KOPT-K1 (cell line): Measurements from ENCODE around the gene ANO7.

Source experiments
- H3K27ac ChIP-seq: fragments of 200-600 bp; sonication (generic); 2 replicates; pipeline ENCODE4 v1.5.1; 2016; ENCODE audit warnings: antibody characterized with exemption, mild to moderate bottlenecking, low read depth, low read length; ENCODE audit not compliant: poor library complexity, severe bottlenecking
- H3K36me3 ChIP-seq: fragments of 200-600 bp; sonication (generic); 2 replicates; pipeline ENCODE4 v1.5.1; 2017; ENCODE audit warnings: antibody characterized with exemption, mild to moderate bottlenecking, low read length, moderate library complexity; ENCODE audit not compliant: insufficient read depth
- H3K9me3 ChIP-seq: fragments of 200-600 bp; sonication (generic); 2 replicates; pipeline ENCODE4 v1.5.1; 2017; ENCODE audit warnings: antibody characterized with exemption, low read length, mild to moderate bottlenecking; ENCODE audit not compliant: insufficient read depth, poor library complexity, severe bottlenecking

Gene ANO7

DNA sequence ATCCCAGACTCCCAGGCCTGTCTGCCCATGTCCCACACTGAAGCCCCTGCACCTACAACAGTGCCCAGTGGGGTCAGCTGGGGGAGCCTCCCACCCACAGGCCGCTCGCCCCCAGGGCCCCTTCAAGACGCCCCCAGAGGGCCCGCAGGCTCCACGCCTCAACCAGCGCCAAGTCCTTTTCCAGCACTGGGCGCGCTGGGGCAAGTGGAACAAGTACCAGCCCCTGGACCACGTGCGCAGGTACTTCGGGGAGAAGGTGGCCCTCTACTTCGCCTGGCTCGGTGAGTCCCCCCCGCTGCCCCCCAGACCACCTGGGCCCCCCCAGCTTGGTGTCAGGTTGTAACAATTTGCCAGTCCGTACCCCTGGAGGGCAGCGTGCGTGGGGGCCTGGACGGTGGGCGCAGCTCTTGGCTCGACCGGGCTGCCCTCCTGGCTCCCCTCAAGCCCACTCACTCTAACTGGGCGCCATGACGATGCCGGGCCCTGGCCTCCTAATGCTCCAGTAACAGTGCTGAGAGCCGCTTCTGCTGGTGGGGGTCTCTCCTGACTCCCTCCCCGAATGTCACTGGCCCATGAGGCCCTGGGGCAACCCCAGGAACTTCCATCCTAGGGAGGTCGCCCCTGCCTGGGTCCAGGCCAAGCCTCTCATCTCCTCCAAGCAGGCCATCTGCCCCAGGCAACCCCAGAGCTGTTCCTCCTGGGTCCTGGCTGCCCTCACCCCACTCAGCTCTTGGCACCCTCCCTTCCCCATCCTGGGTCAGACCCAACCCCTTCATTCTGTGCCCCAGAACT is 14.9 kb downstream of the ANO7 start:
- Histone ChIP-seq H3K9me3 (no peaks in the 10 kb centered on the region), H3K36me3 (no peaks in the 10 kb centered on the region), H3K27ac (no peak overlapping the region)

- Histone ChIP-seq H3K9me3 (no peaks in the 10 kb centered on the region), H3K27ac (no peak overlapping the region), H3K36me3 (no peaks in the 10 kb centered on the region)
Observed at GRCh38 chr2:241204010-241204384, 15.5 kb downstream of the ANO7 start.

- no peak overlapping the region for H3K27ac ChIP-seq
- H3K9me3 ChIP-seq, result no peaks in the 10 kb centered on the region
- no peaks in the 10 kb centered on the region for H3K36me3 ChIP-seq
Observed at GRCh38 chr2:241204490-241204889, 16.0 kb downstream of the ANO7 start.

GRCh38 chr2:241205086-241205485 is 16.6 kb downstream of the ANO7 start:
- Histone ChIP-seq H3K9me3 (no peaks in the 10 kb centered on the region), H3K27ac (no peak overlapping the region)

GRCh38 chr2:241207151-241207550 is 18.7 kb downstream of the ANO7 start:
- Histone ChIP-seq H3K9me3 (no peaks in the 10 kb centered on the region), H3K36me3 (no peaks in the 10 kb centered on the region), H3K27ac (no peak overlapping the region)

More at GRCh38 chr2:241205086-241205485, 16.6 kb downstream of the ANO7 start:
- H3K36me3 ChIP-seq, result no peaks in the 10 kb centered on the region

- Histone ChIP-seq H3K36me3 (no peaks in the 10 kb centered on the region), H3K9me3 (no peaks in the 10 kb centered on the region), H3K27ac (no peak overlapping the region)
Observed at GRCh38 chr2:241207641-241208040, 19.2 kb downstream of the ANO7 start.

DNA sequence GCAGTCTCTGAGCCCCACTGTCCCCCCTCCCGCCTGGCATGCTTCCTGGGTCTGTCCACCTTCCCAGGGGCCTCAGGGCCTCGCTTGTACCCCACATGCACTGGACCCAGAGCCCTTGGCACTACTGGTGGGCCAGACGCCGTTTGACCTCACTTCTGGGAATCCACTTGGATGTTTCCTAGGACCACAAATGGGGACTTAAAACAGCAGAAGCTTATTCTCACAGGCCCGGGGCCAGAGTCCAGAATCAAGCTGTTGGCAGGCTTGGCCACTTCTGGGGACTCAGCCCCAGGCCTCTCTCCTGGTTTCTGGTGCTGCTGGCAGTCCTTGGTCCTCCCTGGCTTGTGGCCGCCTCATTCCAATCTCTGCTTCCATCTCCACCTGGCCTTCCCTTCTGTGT is 19.6 kb downstream of the ANO7 start:
- H3K36me3 ChIP-seq, result no peaks in the 10 kb centered on the region
- H3K27ac ChIP-seq, result no peak overlapping the region
- no peaks in the 10 kb centered on the region for H3K9me3 ChIP-seq

- H3K9me3 ChIP-seq, result no peaks in the 10 kb centered on the region
- H3K27ac ChIP-seq, result no peak overlapping the region
- H3K36me3 ChIP-seq, result no peaks in the 10 kb centered on the region
Observed at GRCh38 chr2:241209271-241209670, 20.8 kb downstream of the ANO7 start.

DNA sequence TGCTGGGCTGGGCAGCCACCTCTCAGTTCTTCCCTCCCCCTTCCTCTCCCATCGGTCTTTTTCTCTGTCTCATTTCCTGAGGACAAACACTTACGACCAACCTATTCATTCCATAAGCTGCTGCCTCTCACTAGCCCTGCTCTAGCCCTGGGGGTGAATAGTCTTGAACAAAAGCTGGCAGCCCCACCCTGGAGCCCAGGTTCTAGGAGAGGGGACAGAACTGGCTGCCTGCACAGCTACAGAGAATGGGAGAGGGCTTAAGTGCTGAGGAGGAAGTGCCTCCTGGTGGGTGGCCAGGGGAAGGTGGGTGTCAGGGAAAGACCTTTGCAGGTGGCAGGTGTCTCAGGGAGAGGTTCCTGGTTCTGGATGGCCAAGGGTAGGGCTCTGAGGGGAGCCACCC is 22.8 kb downstream of the ANO7 start:
- no peaks in the 10 kb centered on the region for H3K9me3 ChIP-seq
- H3K27ac ChIP-seq, result no peak overlapping the region
- no peaks in the 10 kb centered on the region for H3K36me3 ChIP-seq

DNA sequence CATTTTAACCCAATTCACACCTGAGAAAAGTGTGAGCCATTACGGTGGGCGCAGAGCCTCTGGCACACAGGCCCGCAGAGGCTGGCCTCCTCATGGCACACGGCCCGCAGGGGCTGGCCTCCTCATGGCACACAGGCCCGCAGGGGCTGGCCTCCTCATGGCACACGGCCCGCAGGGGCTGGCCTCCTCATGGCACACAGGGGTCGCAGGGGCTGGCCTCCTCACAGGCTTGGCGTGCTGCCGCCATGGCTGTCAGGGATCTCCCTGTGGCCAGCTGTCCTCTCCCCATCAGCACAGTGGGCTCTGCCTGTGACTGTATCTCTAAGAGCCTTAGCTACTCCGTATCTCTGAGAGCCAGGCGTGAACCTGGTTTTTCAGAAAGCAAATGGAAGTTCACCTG is 24.6 kb downstream of the ANO7 start:
- Histone ChIP-seq H3K27ac (no peak overlapping the region), H3K36me3 (no peaks in the 10 kb centered on the region), H3K9me3 (no peaks in the 10 kb centered on the region)

- Histone ChIP-seq H3K9me3 (no peaks in the 10 kb centered on the region), H3K27ac (no peak overlapping the region), H3K36me3 (no peaks in the 10 kb centered on the region)
Observed at GRCh38 chr2:241213567-241213966, 25.1 kb downstream of the ANO7 start.

- no peak overlapping the region for H3K27ac ChIP-seq
- H3K36me3 ChIP-seq, result no peaks in the 10 kb centered on the region
- H3K9me3 ChIP-seq, result no peaks in the 10 kb centered on the region
Observed at GRCh38 chr2:241214209-241214608, 25.7 kb downstream of the ANO7 start.

- H3K27ac ChIP-seq, result no peak overlapping the region
- no peaks in the 10 kb centered on the region for H3K9me3 ChIP-seq
- no peaks in the 10 kb centered on the region for H3K36me3 ChIP-seq
Observed at GRCh38 chr2:241214766-241215165, 26.3 kb downstream of the ANO7 start.

DNA sequence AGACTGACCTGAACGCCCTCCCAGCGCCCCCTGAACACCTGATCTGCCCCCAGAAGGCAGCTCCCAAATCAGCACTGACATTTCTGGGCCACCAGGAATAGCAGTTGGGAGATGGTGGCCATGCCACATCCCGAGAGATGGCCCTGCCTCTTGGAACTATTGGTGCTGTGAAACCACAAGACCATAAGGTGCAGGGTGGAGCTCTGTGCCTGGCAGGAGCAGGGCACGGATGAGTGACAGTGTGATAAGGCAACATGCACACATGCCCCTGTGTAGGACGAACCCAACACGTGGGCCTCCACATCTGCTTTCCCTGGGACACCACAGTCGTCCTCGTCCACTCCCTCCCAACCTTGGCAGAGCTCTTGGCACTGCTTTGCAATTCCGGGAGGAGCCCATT is 26.9 kb downstream of the ANO7 start:
- H3K9me3 ChIP-seq, result no peaks in the 10 kb centered on the region
- H3K27ac ChIP-seq, result no peak overlapping the region
- H3K36me3 ChIP-seq, result no peaks in the 10 kb centered on the region

DNA sequence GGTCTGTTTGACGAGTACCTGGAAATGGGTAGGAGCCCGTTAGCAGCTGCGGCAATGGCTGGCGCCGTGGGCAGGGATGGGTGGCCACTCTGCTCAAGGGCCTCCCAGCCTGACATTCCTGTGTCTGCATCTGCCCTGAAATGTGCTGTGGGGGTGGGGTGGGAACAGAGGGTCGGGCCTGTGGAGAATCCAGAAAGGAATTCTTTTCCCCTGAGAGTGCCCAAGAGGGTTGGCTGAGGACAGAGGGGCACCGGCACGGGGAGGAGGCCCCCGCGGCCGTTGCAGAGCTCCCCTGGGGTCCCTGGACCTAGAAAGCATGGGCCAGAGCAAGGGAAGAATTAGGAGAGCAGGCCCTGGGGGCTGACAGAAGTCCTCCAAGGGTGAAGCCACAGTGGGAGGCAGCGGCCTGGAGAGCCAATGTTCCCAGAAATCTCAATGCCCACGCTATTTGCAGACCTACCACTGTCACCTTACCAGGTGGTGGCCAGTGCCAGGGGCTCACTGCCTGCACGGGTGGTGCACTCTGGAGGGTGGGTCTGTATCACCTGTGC is 27.8 kb downstream of the ANO7 start:
- Histone ChIP-seq H3K27ac (no peak overlapping the region), H3K9me3 (no peaks in the 10 kb centered on the region), H3K36me3 (no peaks in the 10 kb centered on the region)
